Tibial artery (tissue), 4 donors: ENCODE measurements around the gene VPS13C.
A peak's percentile ranks its signal among the peaks of the same experiment; 100 is the strongest.

Experiments
- DNase-seq, 2 donors: peaks; one replicate each; pipeline ENCODE4 v3.0.0-alpha.2; 2019
- H3K27ac ChIP-seq, 2 donors: fragments of 200-600 bp; sonication (generic) in 1 of 2; 1 replicate in 1 of 2; 2 replicates in 1 of 2; pipeline ENCODE4 v1.5.1; 2018 to 2019; ENCODE audit warnings: mild to moderate bottlenecking in 1 of 2
- H3K27me3 ChIP-seq, 2 donors: fragments of 200-600 bp; sonication (generic) in 1 of 2; one replicate each; pipeline versions ENCODE4 v1.5.1 to v1.6.0; 2016 to 2019
- H3K36me3 ChIP-seq, 3 donors: fragments of 200-600 bp; sonication (generic) in 2 of 3; one replicate each; pipeline ENCODE4 v1.5.1; 2016 to 2019; ENCODE audit warnings: mild to moderate bottlenecking in 2 of 3
- H3K4me1 ChIP-seq, 4 donors: fragments of 200-600 bp; sonication (generic) in 2 of 4; 1 replicate in 3 of 4; 2 replicates in 1 of 4; pipeline ENCODE4 v1.5.1; 2016 to 2019
- H3K4me3 ChIP-seq, 2 donors: fragments of 200-600 bp; sonication (generic) in 1 of 2; 1 replicate in 1 of 2; 2 replicates in 1 of 2; pipeline ENCODE4 v1.5.1; 2018 to 2019; ENCODE audit warnings: mild to moderate bottlenecking in 2 of 2
- H3K9me3 ChIP-seq, 3 donors: fragments of 200-600 bp; sonication (generic) in 1 of 3; one replicate each; pipeline ENCODE4 v1.5.1; 2016 to 2019
- intact Hi-C: fragments of 100-400 bp; cut with DNase I; formaldehyde crosslinking; loops from one replicate; pipeline ENCODE4 v1.15.0; 2023; ENCODE audit warnings: low total_unique reads
- TF ChIP-seq, protein P1 (sequence below), 2 experiments: fragments of 200-600 bp in 1 of 2; fragments of 450-650 bp in 1 of 2; IDR thresholded peaks; one replicate each; pipeline ENCODE4 v1.5.1; 2017 to 2019; ENCODE audit warnings: antibody characterized with exemption in 2 of 2, mild to moderate bottlenecking in 1 of 2, moderate library complexity in 1 of 2

Gene VPS13C

DNA sequence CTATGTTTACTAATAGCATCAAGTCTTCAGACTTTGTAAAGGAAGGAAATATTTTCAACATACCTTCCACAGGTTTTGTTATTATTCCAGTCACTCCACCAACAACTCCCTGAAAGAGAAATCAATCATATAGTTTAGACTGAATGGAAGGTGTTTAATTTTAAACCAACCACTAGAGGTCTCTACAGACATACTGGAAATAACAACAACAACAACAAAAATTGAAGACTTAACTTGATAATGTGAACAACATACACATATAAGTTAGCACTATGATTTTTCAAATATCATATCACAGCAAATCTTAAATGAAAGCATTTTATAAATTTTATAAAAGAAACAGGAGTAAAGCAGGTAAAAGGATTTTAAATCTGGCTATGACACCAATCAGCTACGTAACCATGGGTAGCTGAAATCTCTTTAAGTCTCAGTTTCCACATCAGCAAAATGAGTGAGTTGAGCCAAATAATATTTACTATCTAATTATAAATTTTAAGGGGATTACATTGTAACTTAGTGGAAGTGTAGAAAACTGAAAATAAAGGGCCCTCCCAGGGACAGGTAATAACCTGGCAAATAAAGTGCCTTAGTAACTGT lies 188.2 kb downstream of the VPS13C start:
- Histone ChIP-seq H3K9me3 (no peaks in the 10 kb centered on the region), H3K4me3 (no peak overlapping the region), H3K27me3 (no peaks in the 10 kb centered on the region), H3K27ac (no peak overlapping the region), H3K36me3 (peaks cover 37 to 60% (median 38%) of the 10 kb centered on the region in 3 donors), H3K4me1 (no peaks in the 10 kb centered on the region)
- TF ChIP-seq, protein P1, sequence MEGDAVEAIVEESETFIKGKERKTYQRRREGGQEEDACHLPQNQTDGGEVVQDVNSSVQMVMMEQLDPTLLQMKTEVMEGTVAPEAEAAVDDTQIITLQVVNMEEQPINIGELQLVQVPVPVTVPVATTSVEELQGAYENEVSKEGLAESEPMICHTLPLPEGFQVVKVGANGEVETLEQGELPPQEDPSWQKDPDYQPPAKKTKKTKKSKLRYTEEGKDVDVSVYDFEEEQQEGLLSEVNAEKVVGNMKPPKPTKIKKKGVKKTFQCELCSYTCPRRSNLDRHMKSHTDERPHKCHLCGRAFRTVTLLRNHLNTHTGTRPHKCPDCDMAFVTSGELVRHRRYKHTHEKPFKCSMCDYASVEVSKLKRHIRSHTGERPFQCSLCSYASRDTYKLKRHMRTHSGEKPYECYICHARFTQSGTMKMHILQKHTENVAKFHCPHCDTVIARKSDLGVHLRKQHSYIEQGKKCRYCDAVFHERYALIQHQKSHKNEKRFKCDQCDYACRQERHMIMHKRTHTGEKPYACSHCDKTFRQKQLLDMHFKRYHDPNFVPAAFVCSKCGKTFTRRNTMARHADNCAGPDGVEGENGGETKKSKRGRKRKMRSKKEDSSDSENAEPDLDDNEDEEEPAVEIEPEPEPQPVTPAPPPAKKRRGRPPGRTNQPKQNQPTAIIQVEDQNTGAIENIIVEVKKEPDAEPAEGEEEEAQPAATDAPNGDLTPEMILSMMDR (IDR thresholded peaks at IDR 0.05), result peak; percentile 31 to 32
- intact Hi-C loops, result no loop called here
- DNase-seq, result no peak

DNA sequence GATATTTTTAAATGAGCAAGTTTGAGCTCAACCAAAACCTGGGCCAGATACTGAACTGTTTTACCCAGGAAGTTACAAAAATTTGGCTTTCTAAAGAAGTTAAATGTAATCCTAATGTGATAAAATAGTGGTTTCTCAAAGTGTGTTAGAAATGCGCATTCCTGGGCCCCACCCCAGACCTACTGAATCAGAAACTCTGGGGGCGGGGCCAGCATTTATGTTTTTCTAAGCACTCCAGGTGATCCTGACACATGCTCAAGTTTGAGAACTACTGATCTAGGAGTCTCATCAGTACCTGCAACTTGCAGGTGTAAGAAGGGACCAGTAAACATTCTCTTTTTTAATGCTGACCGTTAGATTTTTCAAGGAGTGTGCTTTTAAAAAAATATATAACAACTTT lies 190.6 kb downstream of the VPS13C start:
- TF ChIP-seq, protein P1 (IDR thresholded peaks at IDR 0.05), result no peak
- no peak for DNase-seq
- H3K4me1 ChIP-seq, result no peaks in the 10 kb centered on the region
- H3K36me3 ChIP-seq, result peaks cover 25 to 46% (median 34%) of the 10 kb centered on the region in 3 donors
- no peaks in the 10 kb centered on the region for H3K27me3 ChIP-seq
- H3K9me3 ChIP-seq, result no peaks in the 10 kb centered on the region
- H3K4me3 ChIP-seq, result no peak overlapping the region
- intact Hi-C loops, result no loop called here
- no peak overlapping the region for H3K27ac ChIP-seq

- TF ChIP-seq, protein P1 (IDR thresholded peaks at IDR 0.05), result no peak
- intact Hi-C loops, result no loop called here
- no peak overlapping the region for H3K27ac ChIP-seq
- no peak for DNase-seq
- H3K27me3 ChIP-seq, result no peaks in the 10 kb centered on the region
- no peaks in the 10 kb centered on the region for H3K9me3 ChIP-seq
- H3K4me1 ChIP-seq, result no peaks in the 10 kb centered on the region
- H3K4me3 ChIP-seq, result no peak overlapping the region
- H3K36me3 ChIP-seq, result peaks cover 7 to 16% (median 9%) of the 10 kb centered on the region in 3 donors
Observed at GRCh38 chr15:61861962-61862361, 198.3 kb downstream of the VPS13C start.

GRCh38 chr15:61857169-61857829 lies 202.9 kb downstream of the VPS13C start:
- no peak overlapping the region for H3K4me3 ChIP-seq

DNA sequence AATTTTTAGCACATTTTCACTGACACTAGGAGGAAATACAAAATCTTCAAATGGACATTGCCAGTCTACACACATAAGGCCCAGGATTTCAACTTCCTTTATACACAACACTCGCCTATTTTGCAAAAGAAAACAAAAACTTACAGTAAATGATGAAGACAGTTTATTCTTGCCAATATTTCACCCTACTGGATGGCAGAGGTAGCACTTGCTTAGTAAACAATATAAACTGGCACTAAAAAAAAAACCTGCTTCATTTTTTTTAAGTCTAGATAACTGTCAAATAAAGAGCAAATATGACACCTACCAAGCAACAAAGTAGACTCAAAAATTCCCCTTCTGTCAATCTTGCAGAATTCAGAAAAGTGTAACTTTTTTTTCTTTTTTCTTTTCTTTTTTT lies 204.0 kb downstream of the VPS13C start:
- peaks cover 18 to 33% (median 19%) of the 10 kb centered on the region in 3 donors for H3K36me3 ChIP-seq

More at GRCh38 chr15:61857169-61857829, 202.9 kb downstream of the VPS13C start:
- no peaks in the 10 kb centered on the region for H3K4me1 ChIP-seq
- H3K36me3 ChIP-seq, result peaks cover 18 to 27% (median 19%) of the 10 kb centered on the region in 3 donors
- no peak for DNase-seq
- no peak overlapping the region for H3K27ac ChIP-seq
- TF ChIP-seq, protein P1 (IDR thresholded peaks at IDR 0.05), result no peak
- no peaks in the 10 kb centered on the region for H3K27me3 ChIP-seq
- intact Hi-C loops, result no loop called here
- H3K9me3 ChIP-seq, result no peaks in the 10 kb centered on the region

More for the DNA sequence above, 204.0 kb downstream of the VPS13C start:
- Histone ChIP-seq H3K4me1 (no peaks in the 10 kb centered on the region), H3K4me3 (no peak overlapping the region), H3K9me3 (no peaks in the 10 kb centered on the region), H3K27ac (no peak overlapping the region), H3K27me3 (no peaks in the 10 kb centered on the region)
- TF ChIP-seq, protein P1 (IDR thresholded peaks at IDR 0.05), result no peak
- no peak for DNase-seq
- intact Hi-C loops, result no loop called here
